NCI-H1048 (cell line): ENCODE measurements around the gene MARK4.
"Not testable (repeated sequence)": the region's sequence is repeated elsewhere in the genome, so short reads cannot be mapped to it uniquely, and the experiment has no call there.

Experiments used
- DNase-seq: peaks from one replicate; lab custom pipeline; 2025; lab: John Stamatoyannopoulos, UW

MARK4 gene

GRCh38 chr19:45250832-45251451 lies at the start of gene MARK4:
Gene MARK4 (plus strand): TSS chr19:45251271. CDS start chr19:45251589, 318 bp downstream.
- no peak for DNase-seq

- DNase-seq: no peak
These were observed 48.4 kb upstream of the MARK4 start for GRCh38 chr19:45202637-45203036.

GRCh38 chr19:45205810-45206209 lies 45.3 kb upstream of the MARK4 start:
- no peak for DNase-seq

- DNase-seq: no peak
These were observed 44.7 kb upstream of the MARK4 start for GRCh38 chr19:45206328-45206727.

DNA sequence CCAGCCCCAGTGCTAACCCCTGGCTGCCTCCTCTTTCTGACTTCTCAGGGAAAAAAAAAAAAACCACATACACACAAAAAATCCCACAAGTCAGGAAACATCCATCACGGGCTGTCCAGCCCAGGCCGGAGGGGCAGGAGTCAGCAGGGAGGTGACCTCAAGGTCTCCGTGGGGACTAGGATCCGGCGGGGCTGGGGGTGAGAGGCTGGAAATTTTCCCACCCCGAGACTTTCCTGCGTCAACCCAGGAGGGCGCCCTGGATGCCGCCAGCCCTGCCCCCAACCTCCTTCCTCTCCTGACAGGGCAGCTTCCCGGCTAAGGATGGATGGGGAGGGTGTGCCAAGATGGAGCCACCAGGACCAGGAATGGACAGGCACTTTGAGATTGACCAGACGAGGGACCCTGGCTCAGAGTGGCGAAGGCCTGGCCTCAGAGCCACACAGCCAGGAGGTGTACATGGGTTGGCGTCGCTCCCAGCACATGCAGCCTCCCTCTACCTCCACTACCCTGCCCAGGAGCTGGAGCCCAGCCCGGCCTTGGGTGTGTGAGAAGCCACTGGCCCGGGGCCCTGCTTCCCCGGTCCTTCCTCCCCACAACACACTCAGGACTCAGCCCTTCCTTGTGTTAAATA lies 39.2 kb upstream of the MARK4 start:
- DNase-seq: no peak

GRCh38 chr19:45213031-45213430 lies 38.0 kb upstream of the MARK4 start:
- DNase-seq: no peak

- no peak for DNase-seq
These were observed 35.5 kb upstream of the MARK4 start for GRCh38 chr19:45215391-45216191.

DNA sequence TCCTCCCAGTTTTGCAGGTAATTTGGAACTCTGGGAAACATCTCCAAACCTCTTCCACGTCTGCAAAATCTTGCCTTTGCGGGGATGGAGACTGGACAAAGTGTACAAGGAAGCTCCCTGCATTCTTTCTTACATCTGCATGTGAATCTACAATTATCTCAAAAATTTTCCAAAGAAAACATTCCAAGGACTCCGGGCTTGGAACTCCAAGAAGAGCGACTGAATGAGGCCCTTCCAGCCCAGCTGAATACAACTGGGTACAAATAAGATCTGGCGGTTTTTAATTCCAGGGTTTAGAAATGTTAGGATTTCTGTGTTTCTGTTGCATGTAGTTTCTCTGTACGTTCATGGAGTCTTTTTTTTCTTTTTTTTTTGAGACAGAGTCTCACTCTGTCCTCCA lies 34.4 kb upstream of the MARK4 start:
- DNase-seq: no peak

DNA sequence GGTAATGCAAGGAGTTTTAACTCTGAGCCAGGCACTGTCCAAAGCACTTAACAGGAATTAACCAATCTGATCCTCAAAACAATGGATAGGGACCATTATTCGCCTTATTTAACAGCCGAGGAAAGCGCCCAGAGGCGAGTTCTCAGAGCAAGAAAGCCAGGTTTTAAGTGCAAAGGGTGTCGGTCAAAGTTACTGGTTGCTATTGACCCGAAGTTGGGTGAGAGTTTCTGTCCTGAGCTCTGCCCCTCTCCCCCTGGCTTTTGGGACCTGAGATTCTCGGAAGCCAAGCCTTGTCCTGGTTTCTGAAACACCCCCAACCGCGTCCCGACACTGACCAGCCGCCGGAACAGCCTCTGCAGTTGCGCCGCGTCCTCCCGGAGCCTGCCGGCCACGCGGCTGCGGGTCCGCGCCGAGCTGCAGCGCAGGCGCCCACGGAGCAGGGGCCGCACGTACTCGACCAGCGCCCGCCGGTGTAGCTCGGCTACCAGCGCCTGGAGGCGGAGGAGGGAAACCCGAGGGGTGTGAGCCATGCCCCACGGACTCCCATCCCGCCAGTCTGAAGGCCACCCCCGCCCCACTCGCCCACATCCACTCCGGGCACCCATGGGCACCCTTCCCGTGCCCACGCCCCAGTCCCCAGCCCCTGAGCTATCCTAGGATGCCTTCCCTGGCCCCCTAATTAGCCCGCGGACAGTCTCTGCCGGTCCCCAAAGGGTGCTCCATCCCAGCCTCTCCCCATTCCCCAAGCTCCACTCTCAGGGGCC lies 33.7 kb upstream of the MARK4 start:
- DNase-seq: no peak

- no peak for DNase-seq
These were observed 33.1 kb upstream of the MARK4 start for GRCh38 chr19:45217957-45218334.

DNA sequence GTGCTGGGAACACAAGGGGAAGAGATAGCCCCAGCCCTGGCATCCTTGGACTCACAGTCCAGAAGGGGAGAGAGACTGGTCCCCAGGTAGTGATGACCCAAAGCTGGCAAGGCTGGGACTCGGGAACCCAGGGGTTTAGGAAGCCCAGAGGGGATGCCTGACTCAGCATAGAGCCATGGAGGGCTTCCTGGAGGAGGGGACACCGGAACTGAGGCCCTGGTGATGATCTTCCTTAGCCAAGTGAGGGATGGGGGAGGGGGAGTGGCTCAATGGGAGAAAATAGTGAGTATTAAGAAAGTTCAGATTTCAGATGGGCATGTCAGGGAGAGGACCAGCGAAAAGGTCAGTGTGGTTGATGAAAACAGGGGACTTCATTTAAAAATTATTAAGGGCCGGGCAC lies 32.6 kb upstream of the MARK4 start:
- no peak for DNase-seq

- DNase-seq: no peak
These were observed 31.9 kb upstream of the MARK4 start for GRCh38 chr19:45218911-45219743.

- DNase-seq: no peak
These were observed 28.3 kb upstream of the MARK4 start for GRCh38 chr19:45222724-45223123.

DNA sequence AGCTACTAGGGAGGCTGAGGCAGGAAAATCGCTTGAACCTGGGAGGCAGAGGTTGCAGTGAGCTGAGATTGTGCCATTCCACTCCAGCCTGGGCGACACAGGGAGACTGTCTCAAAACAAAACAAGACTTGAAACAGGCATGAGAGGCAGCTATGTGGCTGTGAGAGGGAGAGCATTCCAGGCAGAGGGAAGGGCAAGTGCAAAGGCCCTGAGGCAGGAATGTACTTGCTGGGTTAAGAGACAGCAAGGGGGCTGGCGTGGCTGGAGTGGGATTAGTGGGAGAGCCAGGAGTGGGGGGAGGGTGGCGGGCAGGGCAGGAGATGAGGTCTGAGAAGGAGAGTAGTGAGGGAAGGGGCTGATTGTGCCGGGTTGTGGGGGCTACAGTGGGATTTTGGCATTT lies 27.2 kb upstream of the MARK4 start:
- DNase-seq: no peak

DNA sequence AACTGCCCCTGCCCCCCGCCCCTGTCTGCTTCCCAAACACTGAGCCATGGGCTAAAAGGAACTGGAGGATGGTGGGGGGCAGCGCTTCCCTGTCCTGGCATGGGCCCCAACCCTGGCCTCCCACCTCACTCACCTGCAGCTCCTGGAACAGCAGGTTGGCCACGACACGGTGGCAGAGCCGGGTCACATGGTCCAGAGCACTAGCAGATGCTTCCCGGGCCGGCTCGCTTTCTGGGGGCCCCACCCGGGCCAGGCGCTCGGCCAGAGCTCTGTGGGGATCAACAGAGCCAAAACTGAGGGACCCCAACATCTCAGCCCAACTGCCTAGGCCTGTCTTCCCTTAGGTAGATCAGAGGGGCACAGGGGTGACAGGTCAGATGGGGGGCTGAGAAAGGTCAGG lies 26.4 kb upstream of the MARK4 start:
- no peak for DNase-seq

GRCh38 chr19:45229056-45229455 lies 22.0 kb upstream of the MARK4 start:
- not testable (repeated sequence) for DNase-seq

GRCh38 chr19:45231891-45232290 lies 19.2 kb upstream of the MARK4 start:
- no peak for DNase-seq

- DNase-seq: no peak
These were observed 16.8 kb upstream of the MARK4 start for GRCh38 chr19:45234089-45234869.

DNA sequence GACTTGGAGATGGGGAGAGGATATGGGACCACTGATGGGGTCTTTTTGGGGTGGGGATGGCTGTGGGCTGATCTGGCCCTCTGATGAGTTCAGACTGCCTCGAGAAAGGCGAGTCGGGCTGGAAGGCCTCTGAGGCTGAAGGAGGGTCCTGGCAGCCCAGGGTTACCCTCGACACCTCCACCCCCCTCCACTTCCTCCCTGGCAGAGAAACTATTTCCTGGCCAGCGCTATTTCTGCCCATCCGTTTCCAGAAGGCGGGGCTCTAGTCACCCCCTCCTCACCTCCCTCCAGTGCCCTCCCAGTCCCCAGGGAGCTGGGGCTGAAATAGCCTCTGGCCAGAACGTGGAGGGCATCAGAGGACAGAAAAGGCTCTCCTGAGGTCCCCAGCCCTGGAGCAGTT lies 15.6 kb upstream of the MARK4 start:
- DNase-seq: no peak

DNA sequence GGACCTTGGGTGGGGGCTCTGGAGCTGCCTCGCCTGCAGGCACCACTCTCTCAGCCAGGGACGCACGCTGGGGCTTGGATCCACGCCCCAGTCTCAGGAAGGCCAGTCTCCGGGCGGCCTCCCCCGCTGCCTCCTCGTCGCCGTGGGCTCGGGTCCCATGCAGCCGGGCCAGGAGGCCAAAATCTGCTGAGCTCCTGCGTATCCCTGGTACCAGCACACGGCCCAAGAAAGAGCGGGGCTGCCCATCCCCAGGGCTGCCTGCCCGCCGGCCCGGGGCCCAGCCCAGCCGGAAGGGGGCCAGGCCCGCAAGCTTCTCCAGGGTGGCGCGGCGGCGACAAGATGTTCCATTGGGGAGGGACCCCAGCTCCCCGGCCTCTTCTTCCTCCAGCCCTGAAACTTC lies 12.5 kb upstream of the MARK4 start:
- no peak for DNase-seq
